Liver (tissue), 9 donors: ENCODE measurements around the gene USP5. TPM values are rescaled to one million over a fixed set of nuclear protein-coding genes. Genes with fewer than 3 reads are reported as not detected.

ENCODE experiments used
- DNase-seq: peaks from one replicate; pipeline ENCODE4 v3.0.0-alpha.2; 2017; ENCODE audit warnings: low spot score
- H3K27ac ChIP-seq, 2 donors: one replicate each; pipeline ENCODE4 v1.7.0; 2013; ENCODE audit warnings: inconsistent platforms in 2 of 2, low read length in 2 of 2, control low read depth in 1 of 2, low read depth in 1 of 2, mild to moderate bottlenecking in 1 of 2
- H3K27me3 ChIP-seq, 4 donors: one replicate each; pipeline versions ENCODE4 v1.6.1 to v1.7.0; 2013; ENCODE audit warnings: low read length in 3 of 4, inconsistent platforms in 1 of 4, mild to moderate bottlenecking in 1 of 4, moderate library complexity in 1 of 4; ENCODE audit not compliant: control insufficient read depth in 4 of 4, insufficient read depth in 4 of 4
- H3K36me3 ChIP-seq, 4 donors: one replicate each; pipeline versions ENCODE4 v1.6.1 to v1.7.0; 2013; ENCODE audit warnings: low read length in 3 of 4, mild to moderate bottlenecking in 3 of 4, low read depth in 1 of 4, moderate library complexity in 1 of 4; ENCODE audit not compliant: control insufficient read depth in 4 of 4, insufficient read depth in 3 of 4
- H3K4me1 ChIP-seq, 4 donors: one replicate each; pipeline versions ENCODE4 v1.6.1 to v1.7.0; 2013; ENCODE audit warnings: low read length in 3 of 4, mild to moderate bottlenecking in 3 of 4, moderate library complexity in 1 of 4; ENCODE audit not compliant: control insufficient read depth in 4 of 4, insufficient read depth in 4 of 4
- H3K4me3 ChIP-seq, 3 donors: one replicate each; pipeline versions ENCODE4 v1.6.1 to v1.7.0; 2013; ENCODE audit warnings: low read length in 3 of 3, control low read depth in 1 of 3, low read depth in 1 of 3, mild to moderate bottlenecking in 1 of 3
- H3K9ac ChIP-seq, 2 donors: one replicate each; pipeline ENCODE4 v1.7.0; 2013; ENCODE audit warnings: low read length in 2 of 2, mild to moderate bottlenecking in 2 of 2, moderate library complexity in 2 of 2, control low read depth in 1 of 2, low read depth in 1 of 2
- H3K9me3 ChIP-seq, 4 donors: one replicate each; pipeline versions ENCODE4 v1.6.1 to v1.7.0; 2013; ENCODE audit warnings: low read length in 3 of 4; ENCODE audit not compliant: control insufficient read depth in 4 of 4
- CTCF ChIP-seq: fragments of 150-350 bp; IDR thresholded peaks from 2 replicates; pipeline ENCODE4 v1.5.1; 2017; ENCODE audit warnings: improper control_type of control experiment, low read depth, low read length; ENCODE audit not compliant: missing input control
- EGR1 ChIP-seq, 2 donors: IDR thresholded peaks; 2 replicates each; pipeline ENCODE4 v1.6.1; 2016 to 2018; ENCODE audit warnings: antibody characterized with exemption in 2 of 2, low read depth in 2 of 2
- FOXA1 ChIP-seq: IDR thresholded peaks from 2 replicates; pipeline ENCODE4 v1.6.1; 2016; ENCODE audit warnings: antibody characterized with exemption
- FOXA2 ChIP-seq: IDR thresholded peaks from 2 replicates; pipeline ENCODE4 v1.6.1; 2016; ENCODE audit warnings: antibody characterized with exemption
- GABPA ChIP-seq, 2 donors: IDR thresholded peaks in 1 of 2; conservative IDR thresholded peaks in 1 of 2; 2 replicates each; pipeline ENCODE4 v1.6.1; 2016; ENCODE audit warnings: antibody characterized with exemption in 2 of 2, mild to moderate bottlenecking in 1 of 2, moderate library complexity in 1 of 2
- HNF4A ChIP-seq, 2 donors: conservative IDR thresholded peaks; 2 replicates each; pipeline ENCODE4 v1.6.1; 2016; ENCODE audit warnings: antibody characterized with exemption in 2 of 2, mild to moderate bottlenecking in 2 of 2
- HNF4G ChIP-seq: IDR thresholded peaks from 2 replicates; pipeline ENCODE4 v1.6.1; 2016; ENCODE audit warnings: antibody characterized with exemption
- JUND ChIP-seq, 2 donors: IDR thresholded peaks; 2 replicates each; pipeline ENCODE4 v1.6.1; 2016; ENCODE audit warnings: antibody characterized with exemption in 2 of 2
- NR2F2 ChIP-seq: IDR thresholded peaks from 2 replicates; pipeline ENCODE4 v1.6.1; 2016; ENCODE audit warnings: antibody characterized with exemption
- RAD21 ChIP-seq, 2 donors: IDR thresholded peaks; 2 replicates each; pipeline ENCODE4 v1.6.1; 2016; ENCODE audit warnings: antibody characterized with exemption in 2 of 2, mild to moderate bottlenecking in 2 of 2
- RXRA ChIP-seq, 2 donors: IDR thresholded peaks; 2 replicates each; pipeline ENCODE4 v1.6.1; 2017 to 2018; ENCODE audit warnings: antibody characterized with exemption in 2 of 2, mild to moderate bottlenecking in 1 of 2
- SP1 ChIP-seq: IDR thresholded peaks from 2 replicates; pipeline ENCODE4 v1.6.1; 2018; ENCODE audit warnings: antibody characterized with exemption, mild to moderate bottlenecking
- TAF1 ChIP-seq: conservative IDR thresholded peaks from 2 replicates; pipeline ENCODE4 v1.6.1; 2016; ENCODE audit warnings: antibody characterized with exemption, mild to moderate bottlenecking
- YY1 ChIP-seq: IDR thresholded peaks from 2 replicates; pipeline ENCODE4 v1.6.1; 2016; ENCODE audit warnings: antibody characterized with exemption, mild to moderate bottlenecking
- WGBS: extraction: QIAGEN DNeasy Blood & Tissue Kit; methylation state at CpG from one replicate; pipeline ENCODE4 v1.1.7; 2013; 5-methylcytosine and 5-hydroxymethylcytosine counted together
- polyA plus RNA-seq, 2 donors: library from polyadenylated mRNA; stranded (reverse) in 1 of 2; unstranded in 1 of 2; fragments of 200-250 nt in 1 of 2; fragments of >200 nt in 1 of 2; fragmentation: Nextera tagmentation in 1 of 2; extraction: Ambion mirVana in 1 of 2; gene quantifications; one replicate each; pipeline versions ENCODE4 v1.2.1 to v1.2.3, GENCODE V29; 2013 to 2015
- total RNA-seq, 2 donors: library from RNA; depleted of rRNA; stranded (reverse); fragments of >200 nt; gene quantifications; one replicate each; pipeline ENCODE4 v1.2.3, GENCODE V29; 2014
- TF ChIP-seq, protein P1 (sequence below): IDR thresholded peaks from 2 replicates; pipeline ENCODE4 v1.6.1; 2016; ENCODE audit warnings: antibody characterized with exemption
- TF ChIP-seq, protein P2 (sequence below): IDR thresholded peaks from 2 replicates; pipeline ENCODE4 v1.6.1; 2016; ENCODE audit warnings: antibody characterized with exemption, mild to moderate bottlenecking
- TF ChIP-seq, protein P3 (sequence below): IDR thresholded peaks from 2 replicates; pipeline ENCODE4 v1.6.1; 2016; ENCODE audit warnings: antibody characterized with exemption
- TF ChIP-seq, protein P4 (sequence below): IDR thresholded peaks from 2 replicates; pipeline ENCODE4 v1.6.1; 2016; ENCODE audit warnings: antibody characterized with exemption
- donor health status: healthy.
- donor health status: healthy.
- donor health status: healthy.
- donor health status: healthy.
- donor health status: healthy.

The USP5 gene
- total and polyA plus RNA-seq, 4 donors, result 15.2 to 41.0 (median 35.7) TPM

- no peaks in the 10 kb centered on the region for H3K36me3 ChIP-seq
- H3K4me3 ChIP-seq, result no peak overlapping the region
- no peak overlapping the region for H3K27ac ChIP-seq
- WGBS, result 87% methylated on average over 6 of the region's 6 CpGs
- TF ChIP-seq, protein P1, sequence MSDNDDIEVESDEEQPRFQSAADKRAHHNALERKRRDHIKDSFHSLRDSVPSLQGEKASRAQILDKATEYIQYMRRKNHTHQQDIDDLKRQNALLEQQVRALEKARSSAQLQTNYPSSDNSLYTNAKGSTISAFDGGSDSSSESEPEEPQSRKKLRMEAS, result no peak
- TF ChIP-seq RAD21 (IDR thresholded peaks at IDR 0.05) (no peak), HNF4G (no peak), CTCF (no peak), EGR1 (IDR thresholded peaks at IDR 0.05; ENCODE audit: low read depth in 2 of 2) (no peak), TAF1 (no peak), JUND (IDR thresholded peaks at IDR 0.05) (no peak), FOXA2 (no peak), HNF4A (conservative IDR thresholded peaks at IDR 0.05) (no peak), NR2F2 (no peak), RXRA (IDR thresholded peaks at IDR 0.05) (no peak), SP1 (no peak), GABPA (IDR thresholded peaks at IDR 0.05 in 1 of 2, conservative IDR thresholded peaks at IDR 0.05 in 1 of 2) (no peak), YY1 (no peak), FOXA1 (no peak)
- TF ChIP-seq, protein P2, sequence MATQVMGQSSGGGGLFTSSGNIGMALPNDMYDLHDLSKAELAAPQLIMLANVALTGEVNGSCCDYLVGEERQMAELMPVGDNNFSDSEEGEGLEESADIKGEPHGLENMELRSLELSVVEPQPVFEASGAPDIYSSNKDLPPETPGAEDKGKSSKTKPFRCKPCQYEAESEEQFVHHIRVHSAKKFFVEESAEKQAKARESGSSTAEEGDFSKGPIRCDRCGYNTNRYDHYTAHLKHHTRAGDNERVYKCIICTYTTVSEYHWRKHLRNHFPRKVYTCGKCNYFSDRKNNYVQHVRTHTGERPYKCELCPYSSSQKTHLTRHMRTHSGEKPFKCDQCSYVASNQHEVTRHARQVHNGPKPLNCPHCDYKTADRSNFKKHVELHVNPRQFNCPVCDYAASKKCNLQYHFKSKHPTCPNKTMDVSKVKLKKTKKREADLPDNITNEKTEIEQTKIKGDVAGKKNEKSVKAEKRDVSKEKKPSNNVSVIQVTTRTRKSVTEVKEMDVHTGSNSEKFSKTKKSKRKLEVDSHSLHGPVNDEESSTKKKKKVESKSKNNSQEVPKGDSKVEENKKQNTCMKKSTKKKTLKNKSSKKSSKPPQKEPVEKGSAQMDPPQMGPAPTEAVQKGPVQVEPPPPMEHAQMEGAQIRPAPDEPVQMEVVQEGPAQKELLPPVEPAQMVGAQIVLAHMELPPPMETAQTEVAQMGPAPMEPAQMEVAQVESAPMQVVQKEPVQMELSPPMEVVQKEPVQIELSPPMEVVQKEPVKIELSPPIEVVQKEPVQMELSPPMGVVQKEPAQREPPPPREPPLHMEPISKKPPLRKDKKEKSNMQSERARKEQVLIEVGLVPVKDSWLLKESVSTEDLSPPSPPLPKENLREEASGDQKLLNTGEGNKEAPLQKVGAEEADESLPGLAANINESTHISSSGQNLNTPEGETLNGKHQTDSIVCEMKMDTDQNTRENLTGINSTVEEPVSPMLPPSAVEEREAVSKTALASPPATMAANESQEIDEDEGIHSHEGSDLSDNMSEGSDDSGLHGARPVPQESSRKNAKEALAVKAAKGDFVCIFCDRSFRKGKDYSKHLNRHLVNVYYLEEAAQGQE, result no peak
- TF ChIP-seq, protein P3, sequence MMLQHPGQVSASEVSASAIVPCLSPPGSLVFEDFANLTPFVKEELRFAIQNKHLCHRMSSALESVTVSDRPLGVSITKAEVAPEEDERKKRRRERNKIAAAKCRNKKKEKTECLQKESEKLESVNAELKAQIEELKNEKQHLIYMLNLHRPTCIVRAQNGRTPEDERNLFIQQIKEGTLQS, result no peak
- TF ChIP-seq, protein P4, sequence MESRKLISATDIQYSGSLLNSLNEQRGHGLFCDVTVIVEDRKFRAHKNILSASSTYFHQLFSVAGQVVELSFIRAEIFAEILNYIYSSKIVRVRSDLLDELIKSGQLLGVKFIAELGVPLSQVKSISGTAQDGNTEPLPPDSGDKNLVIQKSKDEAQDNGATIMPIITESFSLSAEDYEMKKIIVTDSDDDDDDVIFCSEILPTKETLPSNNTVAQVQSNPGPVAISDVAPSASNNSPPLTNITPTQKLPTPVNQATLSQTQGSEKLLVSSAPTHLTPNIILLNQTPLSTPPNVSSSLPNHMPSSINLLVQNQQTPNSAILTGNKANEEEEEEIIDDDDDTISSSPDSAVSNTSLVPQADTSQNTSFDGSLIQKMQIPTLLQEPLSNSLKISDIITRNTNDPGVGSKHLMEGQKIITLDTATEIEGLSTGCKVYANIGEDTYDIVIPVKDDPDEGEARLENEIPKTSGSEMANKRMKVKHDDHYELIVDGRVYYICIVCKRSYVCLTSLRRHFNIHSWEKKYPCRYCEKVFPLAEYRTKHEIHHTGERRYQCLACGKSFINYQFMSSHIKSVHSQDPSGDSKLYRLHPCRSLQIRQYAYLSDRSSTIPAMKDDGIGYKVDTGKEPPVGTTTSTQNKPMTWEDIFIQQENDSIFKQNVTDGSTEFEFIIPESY, result no peak
- DNase-seq, result no peak
- H3K27me3 ChIP-seq, result peaks cover 0 to 2% (median 0%) of the 10 kb centered on the region in 4 donors
- no peak overlapping the region for H3K9ac ChIP-seq
- peaks cover 7 to 17% (median 12%) of the 10 kb centered on the region in 4 donors for H3K4me1 ChIP-seq
- no peaks in the 10 kb centered on the region for H3K9me3 ChIP-seq
Observed at GRCh38 chr12:6830999-6831398, 21.0 kb upstream of the USP5 start.
